CD14-positive monocyte (primary cell): ENCODE data around the gene KRTAP9-7. TPM values are rescaled to one million over a fixed set of nuclear protein-coding genes. Genes with fewer than 3 reads are reported as not detected.

Experiments used
- DNase-seq, 3 donors: peaks; one replicate each; pipeline ENCODE4 v3.0.0-alpha.2; 2011 to 2022
- H2AFZ ChIP-seq: 2 replicates; pipeline ENCODE4 v1.6.0; 2012; ENCODE audit warnings: mild to moderate bottlenecking, low read depth, low read length, inconsistent platforms; ENCODE audit not compliant: insufficient read depth, poor library complexity, severe bottlenecking
- H3K27ac ChIP-seq, 2 donors: 1 replicate in 1 of 2; 2 replicates in 1 of 2; pipeline ENCODE4 v1.5.1; 2012 to 2013; ENCODE audit warnings: low read length in 2 of 2, control low read depth in 1 of 2, inconsistent platforms in 1 of 2, low read depth in 1 of 2, mild to moderate bottlenecking in 1 of 2
- H3K27me3 ChIP-seq, 2 donors: one replicate each; pipeline versions ENCODE4 v1.6.0 to v1.6.1; 2011 to 2013; ENCODE audit warnings: low read length in 2 of 2; ENCODE audit not compliant: control insufficient read depth in 2 of 2, insufficient read depth in 2 of 2
- H3K36me3 ChIP-seq, 2 donors: replicated peaks in 1 of 2; 1 replicate in 1 of 2; 2 replicates in 1 of 2; pipeline versions ENCODE4 v1.5.1 to v1.6.1; 2012 to 2013; ENCODE audit warnings: low read length in 2 of 2, control low read depth in 1 of 2, inconsistent platforms in 1 of 2, mild to moderate bottlenecking in 1 of 2; ENCODE audit not compliant: insufficient read depth in 2 of 2, control insufficient read depth in 1 of 2
- H3K4me1 ChIP-seq, 2 donors: 1 replicate in 1 of 2; 2 replicates in 1 of 2; pipeline versions ENCODE4 v1.5.1 to v1.6.1; 2012 to 2013; ENCODE audit warnings: low read length in 2 of 2, control low read depth in 1 of 2, inconsistent platforms in 1 of 2, mild to moderate bottlenecking in 1 of 2, moderate library complexity in 1 of 2; ENCODE audit not compliant: insufficient read depth in 2 of 2, control insufficient read depth in 1 of 2
- H3K4me2 ChIP-seq: replicated peaks from 2 replicates; pipeline ENCODE3; 2012; ENCODE audit warnings: low read length, moderate library complexity, mild to moderate bottlenecking; ENCODE audit not compliant: poor library complexity, severe bottlenecking; ENCODE audit errors: extremely low read depth
- H3K4me3 ChIP-seq, 3 experiments: fragments of 200-600 bp in 1 of 3; sonication (generic) in 1 of 3; replicated peaks in 1 of 3; 1 replicate in 2 of 3; 2 replicates in 1 of 3; pipeline ENCODE4 v1.5.1; 2011 to 2013; ENCODE audit warnings: low read length in 3 of 3, mild to moderate bottlenecking in 3 of 3, control low read depth in 2 of 3, low read depth in 2 of 3, inconsistent platforms in 1 of 3, moderate library complexity in 1 of 3
- H3K79me2 ChIP-seq: 2 replicates; pipeline ENCODE4 v1.6.0; 2012; ENCODE audit warnings: mild to moderate bottlenecking, control low read depth, inconsistent platforms, low read length, moderate library complexity; ENCODE audit not compliant: insufficient read depth
- H3K9ac ChIP-seq: 2 replicates; pipeline ENCODE4 v1.6.0; 2017; ENCODE audit warnings: low read length, mild to moderate bottlenecking; ENCODE audit not compliant: insufficient read depth, poor library complexity, severe bottlenecking
- H3K9me3 ChIP-seq, 2 donors: replicated peaks in 1 of 2; 1 replicate in 1 of 2; 2 replicates in 1 of 2; pipeline versions ENCODE4 v1.5.1 to v1.6.1; 2012 to 2013; ENCODE audit warnings: low read length in 2 of 2, control low read depth in 1 of 2; ENCODE audit not compliant: control insufficient read depth in 1 of 2, insufficient read depth in 1 of 2
- H4K20me1 ChIP-seq: 2 replicates; pipeline ENCODE4 v1.6.0; 2012; ENCODE audit warnings: mild to moderate bottlenecking, low read length, control low read depth, moderate library complexity; ENCODE audit not compliant: insufficient read depth
- H3K27ac Mint-ChIP-seq, 7 donors: one replicate each; pipeline ENCODE4 v1.8.0; 2020; ENCODE audit warnings: mild to moderate bottlenecking in 7 of 7, mixed read lengths in 7 of 7, moderate library complexity in 6 of 7, inconsistent platforms in 2 of 7
- H3K27me3 Mint-ChIP-seq, 3 donors: one replicate each; pipeline ENCODE4 v1.8.0; 2021 to 2022; ENCODE audit warnings: low read depth in 3 of 3, mild to moderate bottlenecking in 3 of 3, mixed read lengths in 3 of 3, moderate library complexity in 3 of 3, inconsistent platforms in 1 of 3
- H3K36me3 Mint-ChIP-seq, 2 donors: one replicate each; pipeline ENCODE4 v1.8.0; 2020; ENCODE audit warnings: mixed read lengths in 2 of 2, inconsistent platforms in 1 of 2, mild to moderate bottlenecking in 1 of 2
- H3K4me1 Mint-ChIP-seq: one replicate; pipeline ENCODE4 v1.8.0; 2020; ENCODE audit warnings: mild to moderate bottlenecking, mixed read lengths
- H3K4me3 Mint-ChIP-seq, 2 donors: one replicate each; pipeline ENCODE4 v1.8.0; 2020; ENCODE audit warnings: mild to moderate bottlenecking in 2 of 2, mixed read lengths in 2 of 2, moderate library complexity in 1 of 2
- H3K9me3 Mint-ChIP-seq, 7 donors: one replicate each; pipeline ENCODE4 v1.8.0; 2020 to 2022; ENCODE audit warnings: mixed read lengths in 7 of 7, mild to moderate bottlenecking in 6 of 7, moderate library complexity in 6 of 7, inconsistent platforms in 2 of 7
- WGBS: methylation state at CpG from one replicate; pipeline ENCODE4 v1.1.5; 2013; ENCODE audit warnings: missing lambda C conversion rate; ENCODE audit not compliant: insufficient coverage; 5-methylcytosine and 5-hydroxymethylcytosine counted together
- intact Hi-C, 2 donors: fragments of 100-400 bp; cut with micrococcal nuclease; formaldehyde crosslinking; loops; one replicate each; pipeline versions ENCODE4 v1.15.0 to v1.15.1; 2023
- polyA plus RNA-seq, 3 donors: library from polyadenylated mRNA; depleted of rRNA in 1 of 3; unstranded in 2 of 3; stranded (reverse) in 1 of 3; fragments of 300-500 nt in 2 of 3; fragments of >200 nt in 1 of 3; fragmentation: Illumina TruSeq in 2 of 3; gene quantifications; 1 replicate in 2 of 3; 2 replicates in 1 of 3; pipeline ENCODE4 v1.2.3, GENCODE V29; 2012 to 2021
- TF ChIP-seq, protein P1 (sequence below): fragments of 200-600 bp; IDR thresholded peaks from one replicate; pipeline ENCODE4 v1.8.0; 2022; ENCODE audit warnings: antibody characterized with exemption, mild to moderate bottlenecking

The KRTAP9-7 gene
- polyA plus RNA-seq, 3 donors, result not detected

DNA sequence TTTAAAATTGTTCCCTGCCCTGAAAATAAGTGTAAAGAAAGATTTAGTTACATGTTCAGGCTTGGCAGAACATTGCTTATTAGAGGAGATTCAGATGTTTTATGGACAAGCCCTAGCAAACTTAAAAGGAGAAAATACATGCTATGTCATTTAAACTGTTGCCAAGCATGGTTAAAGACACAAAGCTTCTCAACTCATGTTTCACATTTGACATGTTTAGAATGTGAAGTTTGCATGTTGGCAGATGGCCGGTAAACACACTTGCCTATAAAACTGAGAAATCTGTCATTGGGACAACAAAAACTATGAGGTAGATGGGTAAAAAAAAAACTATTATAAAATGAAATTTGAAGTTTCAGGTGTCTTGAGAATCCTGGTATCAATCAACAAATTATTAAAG is 21.3 kb downstream of the KRTAP9-7 start:
- Mint-ChIP-seq H3K4me3 (no peak overlapping the region), H3K9me3 (peaks cover 0 to 8% (median 1%) of the 10 kb centered on the region in 7 donors), H3K4me1 (peaks cover under 1% of the 10 kb centered on the region), H3K27me3 (peaks cover 1 to 11% (median 3%) of the 10 kb centered on the region in 3 donors), H3K27ac (no peak overlapping the region), H3K36me3 (no peaks in the 10 kb centered on the region)
- WGBS, result no CpG with 5 or more reads among the region's 1 CpG
- H3K79me2 ChIP-seq, result no peaks in the 10 kb centered on the region
- no peak for DNase-seq
- no peak overlapping the region for H3K4me2 ChIP-seq
- intact Hi-C loops, result no loop called here
- H3K27ac ChIP-seq, result no peak overlapping the region
- H3K27me3 ChIP-seq, result no peaks in the 10 kb centered on the region
- no peak overlapping the region for H3K9ac ChIP-seq
- H3K9me3 ChIP-seq, result no peaks in the 10 kb centered on the region
- no peaks in the 10 kb centered on the region for H3K4me1 ChIP-seq
- H4K20me1 ChIP-seq, result no peaks in the 10 kb centered on the region
- TF ChIP-seq, protein P1, sequence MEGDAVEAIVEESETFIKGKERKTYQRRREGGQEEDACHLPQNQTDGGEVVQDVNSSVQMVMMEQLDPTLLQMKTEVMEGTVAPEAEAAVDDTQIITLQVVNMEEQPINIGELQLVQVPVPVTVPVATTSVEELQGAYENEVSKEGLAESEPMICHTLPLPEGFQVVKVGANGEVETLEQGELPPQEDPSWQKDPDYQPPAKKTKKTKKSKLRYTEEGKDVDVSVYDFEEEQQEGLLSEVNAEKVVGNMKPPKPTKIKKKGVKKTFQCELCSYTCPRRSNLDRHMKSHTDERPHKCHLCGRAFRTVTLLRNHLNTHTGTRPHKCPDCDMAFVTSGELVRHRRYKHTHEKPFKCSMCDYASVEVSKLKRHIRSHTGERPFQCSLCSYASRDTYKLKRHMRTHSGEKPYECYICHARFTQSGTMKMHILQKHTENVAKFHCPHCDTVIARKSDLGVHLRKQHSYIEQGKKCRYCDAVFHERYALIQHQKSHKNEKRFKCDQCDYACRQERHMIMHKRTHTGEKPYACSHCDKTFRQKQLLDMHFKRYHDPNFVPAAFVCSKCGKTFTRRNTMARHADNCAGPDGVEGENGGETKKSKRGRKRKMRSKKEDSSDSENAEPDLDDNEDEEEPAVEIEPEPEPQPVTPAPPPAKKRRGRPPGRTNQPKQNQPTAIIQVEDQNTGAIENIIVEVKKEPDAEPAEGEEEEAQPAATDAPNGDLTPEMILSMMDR, result no peak
- H3K36me3 ChIP-seq, result no peaks in the 10 kb centered on the region
- H2AFZ ChIP-seq, result no peak overlapping the region
- H3K4me3 ChIP-seq, result no peak overlapping the region

- no peak for DNase-seq
- H3K4me1 Mint-ChIP-seq, result peaks cover 17% of the 10 kb centered on the region
- Histone ChIP-seq H3K9me3 (peaks cover 0 to 2% of the 10 kb centered on the region in 2 donors), H4K20me1 (no peaks in the 10 kb centered on the region), H2AFZ (no peak overlapping the region), H3K36me3 (no peaks in the 10 kb centered on the region), H3K27ac (no peak overlapping the region), H3K4me2 (no peak overlapping the region), H3K4me3 (no peak overlapping the region), H3K9ac (no peak overlapping the region), H3K27me3 (no peaks in the 10 kb centered on the region), H3K79me2 (no peaks in the 10 kb centered on the region), H3K4me1 (peaks cover 14 to 15% of the 10 kb centered on the region in 2 donors)
- WGBS, result 93% methylated on average over 10 of the region's 20 CpGs
- no peaks in the 10 kb centered on the region for H3K36me3 Mint-ChIP-seq
- intact Hi-C loops, result no loop called here
- TF ChIP-seq, protein P1, result no peak
- no peak overlapping the region for H3K4me3 Mint-ChIP-seq
- peaks cover 0 to 12% (median 3%) of the 10 kb centered on the region in 7 donors for H3K9me3 Mint-ChIP-seq
- peak overlapping the region in 1 of 7 donors; percentile 50 for H3K27ac Mint-ChIP-seq
- H3K27me3 Mint-ChIP-seq, result peaks cover 1 to 12% (median 3%) of the 10 kb centered on the region in 3 donors
Measured at GRCh38 chr17:41298458-41299135, 23.1 kb downstream of the KRTAP9-7 start.
